Esophagus (tissue), 2 donors: Measurements from ENCODE around the gene FABP6. TPM values are rescaled to one million over a fixed set of nuclear protein-coding genes. Genes with fewer than 3 reads are reported as not detected.

ENCODE experiments used
- H3K27ac ChIP-seq, 2 donors: one replicate each; pipeline ENCODE4 v1.5.1; 2013; ENCODE audit warnings: low read depth in 2 of 2, mild to moderate bottlenecking in 2 of 2, inconsistent platforms in 1 of 2, low read length in 1 of 2, moderate library complexity in 1 of 2
- H3K27me3 ChIP-seq, 2 donors: one replicate each; pipeline ENCODE4 v1.6.1; 2013; ENCODE audit warnings: low read length in 2 of 2, control low read depth in 1 of 2, mild to moderate bottlenecking in 1 of 2; ENCODE audit not compliant: insufficient read depth in 2 of 2, control insufficient read depth in 1 of 2
- H3K36me3 ChIP-seq, 2 donors: one replicate each; pipeline ENCODE4 v1.6.1; 2013; ENCODE audit warnings: low read length in 1 of 2; ENCODE audit not compliant: control insufficient read depth in 2 of 2, insufficient read depth in 2 of 2
- H3K4me1 ChIP-seq, 2 donors: one replicate each; pipeline ENCODE4 v1.6.1; 2013; ENCODE audit warnings: low read length in 1 of 2; ENCODE audit not compliant: control insufficient read depth in 2 of 2, insufficient read depth in 2 of 2
- H3K4me3 ChIP-seq, 2 donors: one replicate each; pipeline ENCODE4 v1.5.1; 2013; ENCODE audit warnings: low read length in 2 of 2, mild to moderate bottlenecking in 2 of 2, low read depth in 1 of 2, moderate library complexity in 1 of 2
- H3K9me3 ChIP-seq, 2 donors: one replicate each; pipeline ENCODE4 v1.6.1; 2013; ENCODE audit warnings: mild to moderate bottlenecking in 2 of 2, low read depth in 1 of 2, low read length in 1 of 2, moderate library complexity in 1 of 2; ENCODE audit not compliant: control insufficient read depth in 2 of 2, insufficient read depth in 1 of 2
- WGBS, 2 donors: extraction: QIAGEN DNeasy Blood & Tissue Kit; methylation state at CpG; one replicate each; pipeline ENCODE4 v1.1.7; 2013; 5-methylcytosine and 5-hydroxymethylcytosine counted together
- polyA plus RNA-seq, 2 donors: library from polyadenylated mRNA; stranded (reverse); fragments of 200-250 nt; gene quantifications; one replicate each; pipeline ENCODE4 v1.2.3, GENCODE V29; 2013
- donor health status: healthy with polysubstance abuse.
- donor health status: Bipolar disorder and iron deficiency.

FABP6 gene, protein sequence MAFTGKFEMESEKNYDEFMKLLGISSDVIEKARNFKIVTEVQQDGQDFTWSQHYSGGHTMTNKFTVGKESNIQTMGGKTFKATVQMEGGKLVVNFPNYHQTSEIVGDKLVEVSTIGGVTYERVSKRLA
- 1 to 10 TPM; 1.1 to 1.8 TPM for polyA plus RNA-seq

DNA sequence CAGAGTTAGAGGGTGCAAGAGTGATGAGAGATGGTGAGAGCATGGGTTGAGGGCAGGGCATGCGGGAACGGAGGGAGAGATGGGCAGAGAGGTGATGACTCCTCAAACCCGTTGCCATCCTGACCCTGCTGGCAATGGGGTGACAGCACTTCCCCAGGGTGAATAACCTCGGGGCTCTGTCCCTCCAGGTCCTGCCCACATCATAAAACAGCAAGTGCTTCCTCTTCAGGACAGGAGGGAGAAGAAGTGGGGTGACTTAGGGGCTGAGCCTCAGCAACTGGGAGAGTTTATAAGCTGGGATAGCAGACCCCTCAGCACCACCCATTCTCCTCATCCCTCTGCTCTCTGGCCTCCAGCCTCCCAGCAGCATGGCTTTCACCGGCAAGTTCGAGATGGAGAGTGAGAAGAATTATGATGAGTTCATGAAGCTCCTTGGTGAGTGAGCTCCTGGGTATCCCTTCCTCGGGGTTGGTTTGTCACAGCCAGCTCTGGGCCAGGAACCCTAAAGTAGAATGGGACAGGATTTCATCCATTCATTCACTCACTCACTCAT, at the start of gene FABP6:
Gene FABP6, plus strand, starts transcription at position 317 of the 553 bp plus-strand sequence. Its CDS starts 52 bp downstream, at position 369.
- peaks cover 2% of the 10 kb centered on the region in 2 donors for H3K4me1 ChIP-seq
- no peak within 1 kb of the TSS for H3K27ac ChIP-seq
- H3K9me3 ChIP-seq, result no peaks in the 10 kb centered on the region
- no peak within 1 kb of the TSS for H3K4me3 ChIP-seq
- H3K27me3 ChIP-seq, result no peaks in the 10 kb centered on the region
- 62 to 70% methylated on average over 7 of the region's 7 CpGs for WGBS, 2 donors
- H3K36me3 ChIP-seq, result no peaks in the 10 kb centered on the region

DNA sequence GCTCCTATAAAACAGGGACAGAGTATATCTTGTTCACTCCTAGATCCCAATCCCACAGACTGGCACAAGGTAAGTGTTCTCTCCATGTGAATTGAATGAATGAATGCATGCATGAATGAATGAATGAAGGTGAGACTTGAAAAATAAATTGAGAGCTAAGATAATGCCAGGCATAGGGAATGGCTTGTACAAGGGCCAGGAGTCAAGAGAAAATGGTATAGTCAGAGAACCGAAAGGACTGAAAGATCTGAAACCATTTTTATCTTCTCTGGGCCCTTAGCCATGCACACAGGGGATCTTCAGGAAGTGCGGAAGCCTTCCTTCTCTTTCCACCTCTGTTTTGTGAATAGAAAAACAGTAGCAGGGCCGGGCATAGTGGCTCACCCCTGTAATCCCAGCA, 48.4 kb upstream of the FABP6 start:
- no peaks in the 10 kb centered on the region for H3K36me3 ChIP-seq
- no peaks in the 10 kb centered on the region for H3K4me1 ChIP-seq
- peaks cover 0 to 3% of the 10 kb centered on the region in 2 donors for H3K9me3 ChIP-seq
- no peak overlapping the region for H3K4me3 ChIP-seq
- H3K27me3 ChIP-seq, result no peaks in the 10 kb centered on the region
- no peak overlapping the region for H3K27ac ChIP-seq
- WGBS, 2 donors, result 84 to 89% methylated on average over 3 of the region's 3 CpGs

DNA sequence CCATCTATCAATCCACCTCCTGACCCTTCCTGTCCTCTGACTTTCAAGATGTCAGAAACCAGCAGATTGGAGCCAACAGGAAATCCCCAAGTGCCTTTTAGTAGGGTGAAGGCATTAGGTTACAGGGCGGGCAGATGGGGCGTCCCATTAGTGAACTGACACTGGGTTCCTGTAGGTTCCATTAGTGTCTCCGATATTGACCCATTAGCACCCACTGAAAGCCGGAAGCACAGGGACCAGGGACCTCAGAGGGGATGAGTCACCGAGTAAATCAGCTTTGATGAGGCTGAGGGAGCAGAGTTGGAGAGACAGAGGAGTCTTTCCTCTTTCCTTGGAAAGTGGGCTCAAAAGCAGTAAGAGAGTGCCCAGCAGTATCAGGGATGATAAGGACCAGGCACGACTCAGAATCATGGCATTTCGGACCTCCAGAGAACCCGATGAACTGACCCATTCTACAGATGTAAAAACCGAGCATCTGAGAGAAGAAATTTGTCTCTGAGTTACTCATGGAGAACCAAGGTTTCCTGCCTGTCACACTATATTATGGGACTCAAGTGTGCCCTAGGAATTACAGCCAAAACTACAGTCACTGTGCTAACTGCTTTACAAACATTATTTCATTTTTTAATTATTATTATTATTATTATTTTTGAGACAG, 47.2 kb upstream of the FABP6 start:
- H3K4me1 ChIP-seq, result no peaks in the 10 kb centered on the region
- no peaks in the 10 kb centered on the region for H3K36me3 ChIP-seq
- no peaks in the 10 kb centered on the region for H3K27me3 ChIP-seq
- H3K27ac ChIP-seq, result no peak overlapping the region
- 86 to 87% methylated on average over 9 of the region's 9 CpGs for WGBS, 2 donors
- H3K4me3 ChIP-seq, result no peak overlapping the region
- peaks cover 0 to 3% of the 10 kb centered on the region in 2 donors for H3K9me3 ChIP-seq

DNA sequence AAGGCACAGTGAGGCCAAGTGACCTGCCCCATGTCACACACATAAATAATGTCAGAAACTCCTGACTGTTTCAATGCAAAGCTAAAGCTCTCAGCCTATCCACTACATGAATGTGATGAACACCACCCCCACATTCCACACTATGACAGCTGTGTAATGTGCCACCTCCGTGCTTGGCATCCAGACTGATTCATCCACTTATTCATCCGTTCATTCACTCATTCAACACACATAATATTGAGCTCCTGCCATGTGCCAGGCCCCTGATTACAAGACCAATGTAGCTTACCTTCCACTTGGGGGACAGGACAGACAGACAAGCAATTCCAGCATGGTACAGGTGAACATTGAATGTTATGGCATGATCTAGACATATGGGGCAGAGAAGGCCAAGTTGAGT, 46.2 kb upstream of the FABP6 start:
- H3K9me3 ChIP-seq, result peaks cover 0 to 3% of the 10 kb centered on the region in 2 donors
- H3K4me3 ChIP-seq, result no peak overlapping the region
- H3K36me3 ChIP-seq, result no peaks in the 10 kb centered on the region
- H3K27ac ChIP-seq, result no peak overlapping the region
- no peaks in the 10 kb centered on the region for H3K4me1 ChIP-seq
- WGBS, 2 donors, result 46 to 66% methylated on average over 2 of the region's 2 CpGs
- H3K27me3 ChIP-seq, result no peaks in the 10 kb centered on the region

DNA sequence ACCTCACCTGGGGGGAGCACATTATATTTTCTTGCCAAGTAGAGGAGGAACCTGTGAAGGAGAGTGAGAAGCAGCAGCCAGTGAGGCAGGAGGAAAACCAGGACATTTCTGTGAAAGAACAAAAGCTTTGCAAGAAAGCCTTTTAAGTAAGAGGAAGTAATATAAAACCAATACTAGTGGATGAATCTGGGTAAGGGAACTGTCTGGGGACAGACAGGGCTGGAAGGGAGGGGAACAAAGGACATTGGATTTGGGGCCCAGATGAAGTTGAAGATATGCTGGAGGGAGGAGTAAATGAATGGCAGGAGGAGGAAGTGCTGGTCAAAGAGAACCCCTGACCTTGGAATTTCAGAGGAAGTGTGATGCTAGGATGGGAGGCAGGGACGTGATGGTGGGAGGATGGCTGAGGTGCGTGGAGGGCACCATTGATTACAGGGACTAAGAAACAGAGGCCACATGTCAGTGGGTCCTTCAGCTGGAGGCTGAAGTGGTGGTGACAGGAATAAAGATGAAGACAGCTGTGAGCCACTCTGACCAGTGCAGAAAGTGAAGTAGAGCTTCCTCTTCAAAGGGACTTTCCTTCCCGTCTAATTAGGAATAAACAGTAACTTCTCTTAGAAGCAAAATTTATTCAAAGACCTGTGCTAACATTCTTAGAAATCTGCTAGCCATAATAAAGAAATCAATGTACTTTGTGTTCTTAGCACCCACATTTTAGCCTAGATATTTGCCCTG, 43.5 kb upstream of the FABP6 start:
- no peaks in the 10 kb centered on the region for H3K36me3 ChIP-seq
- no peaks in the 10 kb centered on the region for H3K4me1 ChIP-seq
- peaks cover 0 to 3% of the 10 kb centered on the region in 2 donors for H3K9me3 ChIP-seq
- WGBS, 2 donors, result 52 to 60% methylated on average over 3 of the region's 3 CpGs
- no peak overlapping the region for H3K4me3 ChIP-seq
- no peak overlapping the region for H3K27ac ChIP-seq
- no peaks in the 10 kb centered on the region for H3K27me3 ChIP-seq

DNA sequence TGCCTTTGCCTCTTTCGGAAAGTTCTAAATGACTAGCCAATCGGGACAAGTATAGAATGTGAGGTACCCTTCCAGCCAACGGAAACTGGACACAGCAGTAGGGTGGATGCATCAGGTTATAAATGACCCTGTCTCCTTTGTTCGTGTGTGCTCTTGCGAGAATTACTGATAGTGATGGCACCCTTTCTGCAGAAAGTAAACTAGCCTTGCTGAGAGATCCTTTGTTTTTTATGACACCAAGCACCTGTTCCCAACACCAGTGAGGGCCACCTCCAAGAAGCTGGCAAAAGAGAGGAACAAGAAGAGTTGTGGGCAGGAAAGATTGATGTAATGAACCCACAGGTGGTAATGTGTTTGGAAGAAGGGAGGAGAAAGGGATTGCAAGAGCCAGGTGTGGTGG, 42.8 kb upstream of the FABP6 start:
- no peaks in the 10 kb centered on the region for H3K4me1 ChIP-seq
- no peak overlapping the region for H3K4me3 ChIP-seq
- H3K27me3 ChIP-seq, result no peaks in the 10 kb centered on the region
- WGBS, 2 donors, result 70 to 84% methylated on average over 5 of the region's 5 CpGs
- H3K27ac ChIP-seq, result no peak overlapping the region
- H3K9me3 ChIP-seq, result peaks cover 0 to 3% of the 10 kb centered on the region in 2 donors
- no peaks in the 10 kb centered on the region for H3K36me3 ChIP-seq

DNA sequence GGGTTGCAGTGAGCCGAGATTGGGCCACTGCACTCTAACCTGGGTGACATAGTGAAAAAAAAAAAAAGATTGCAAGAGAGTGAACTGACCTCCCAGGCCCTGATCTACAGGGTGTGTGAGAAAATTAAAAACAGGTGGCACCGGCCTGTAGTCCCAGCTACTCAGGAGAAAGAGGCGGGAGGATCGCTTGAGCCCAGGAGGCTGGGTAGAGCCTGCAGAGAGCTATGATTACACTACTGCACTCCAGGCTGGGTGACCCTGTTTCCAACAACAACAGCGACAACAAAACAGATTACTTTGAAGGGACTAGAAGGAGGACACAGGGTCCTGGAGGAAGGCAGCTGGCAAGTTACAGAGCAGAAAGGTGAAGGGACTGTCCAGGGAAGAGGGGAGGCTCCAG, 42.2 kb upstream of the FABP6 start:
- Histone ChIP-seq H3K9me3 (peaks cover 0 to 3% of the 10 kb centered on the region in 2 donors), H3K4me1 (no peaks in the 10 kb centered on the region), H3K27ac (no peak overlapping the region), H3K27me3 (no peaks in the 10 kb centered on the region), H3K36me3 (no peaks in the 10 kb centered on the region), H3K4me3 (no peak overlapping the region)
- 89 to 92% methylated on average over 5 of the region's 5 CpGs for WGBS, 2 donors

DNA sequence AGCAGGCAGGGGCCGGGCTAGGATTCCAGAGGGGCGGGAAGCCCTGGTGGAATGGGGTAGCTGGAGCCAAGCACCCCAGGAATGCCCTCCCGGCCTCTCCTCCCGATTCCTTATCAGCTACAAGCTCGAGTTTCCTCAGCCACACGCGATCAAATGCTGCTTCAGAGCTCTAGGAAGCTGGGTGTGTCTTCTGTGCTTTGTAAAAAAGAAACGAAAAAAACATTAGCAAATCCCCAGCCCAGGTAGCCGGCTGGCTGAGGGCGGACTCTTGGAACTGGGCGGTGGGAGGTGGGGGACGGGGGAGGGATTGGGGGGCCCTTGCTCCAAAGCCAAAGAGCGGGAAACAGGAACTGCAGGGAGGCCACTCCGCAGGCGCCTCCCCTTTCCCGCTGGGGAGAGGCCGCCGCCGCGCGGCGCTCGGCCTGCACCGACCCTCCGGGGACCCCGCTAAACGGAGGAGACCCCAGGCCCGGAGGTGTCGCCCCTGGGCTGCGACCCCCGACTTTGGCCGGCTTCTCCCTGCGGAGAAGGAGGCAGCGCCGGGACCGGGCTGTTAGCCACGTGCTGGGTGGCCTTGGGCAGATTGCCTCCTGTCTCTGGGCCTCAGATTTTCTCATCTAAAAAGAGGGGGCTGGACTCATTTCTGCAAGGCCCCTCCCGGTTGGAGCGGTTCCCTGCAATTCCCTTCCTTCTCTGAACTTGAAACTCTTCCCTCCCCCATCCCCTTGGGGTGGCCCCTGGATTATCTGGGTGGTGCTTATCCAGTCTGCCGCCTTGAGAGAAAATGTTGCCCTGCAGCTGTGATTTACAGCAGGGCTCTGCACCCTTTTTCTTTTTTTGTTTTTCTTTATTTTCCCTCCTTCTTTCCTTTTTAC, 40.9 kb upstream of the FABP6 start:
- H3K27me3 ChIP-seq, result no peaks in the 10 kb centered on the region
- H3K4me3 ChIP-seq, result peak overlapping the region; percentile 50 to 51
- WGBS, 2 donors, result 3 to 4% methylated on average over 32 to 40 of the region's 40 CpGs
- H3K9me3 ChIP-seq, result peaks cover 0 to 3% of the 10 kb centered on the region in 2 donors
- H3K4me1 ChIP-seq, result no peaks in the 10 kb centered on the region
- peak overlapping the region; percentile 34 to 69 for H3K27ac ChIP-seq
- H3K36me3 ChIP-seq, result no peaks in the 10 kb centered on the region

DNA sequence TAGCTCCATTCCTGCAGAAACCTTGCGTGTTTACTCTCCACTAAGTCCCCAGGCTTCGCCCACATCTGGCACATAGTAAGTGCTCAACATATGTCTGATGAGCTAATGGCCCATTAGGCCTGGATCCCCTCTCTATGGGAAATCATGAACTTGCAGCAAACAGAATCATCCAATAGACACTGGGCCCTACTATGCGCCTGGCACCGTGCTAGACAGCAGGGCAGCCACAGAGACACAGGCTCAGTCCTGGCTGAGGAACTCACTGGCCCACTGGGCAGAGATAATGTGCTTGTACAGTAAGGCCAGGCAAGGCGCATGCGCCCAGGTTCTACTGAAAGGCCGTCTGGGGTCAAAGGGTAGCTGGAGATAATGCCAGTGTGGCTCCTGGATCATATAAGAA, 36.9 kb upstream of the FABP6 start:
- Histone ChIP-seq H3K27me3 (no peaks in the 10 kb centered on the region), H3K4me1 (no peaks in the 10 kb centered on the region), H3K9me3 (no peaks in the 10 kb centered on the region), H3K36me3 (no peaks in the 10 kb centered on the region), H3K4me3 (no peak overlapping the region), H3K27ac (no peak overlapping the region)
- 94 to 97% methylated on average over 7 of the region's 7 CpGs for WGBS, 2 donors
